GM12892 (cell line): Measurements from ENCODE around the gene OLFML1.

Experiments
- DNase-seq: peaks from one replicate; pipeline ENCODE4 v3.0.0; 2011; ENCODE audit not compliant: insufficient read length
- FAIRE-seq: peaks from 2 replicates; lab custom pipeline; 2011; peaks lifted over from hg19 to GRCh38; lab: Jason Lieb, UNC
- POLR2A ChIP-seq: IDR thresholded peaks from 2 replicates; pipeline ENCODE4 v1.6.1; 2011; ENCODE audit warnings: low read depth, low read length, control low read depth
- POLR2AphosphoS5 ChIP-seq: IDR thresholded peaks from 2 replicates; pipeline ENCODE4 v1.6.1; 2011; ENCODE audit warnings: low read depth, low read length, control low read depth
- TAF1 ChIP-seq: IDR thresholded peaks from 2 replicates; pipeline ENCODE4 v1.6.1; 2011; ENCODE audit warnings: low read depth, mild to moderate bottlenecking, control low read depth, low read length, borderline replicate concordance

OLFML1 gene

GRCh38 chr11:7527029-7527428 is 41.7 kb downstream of the OLFML1 start:
- FAIRE-seq (peak; percentile 93), DNase-seq (no peak)
- TF ChIP-seq TAF1, result no peak
- TF ChIP-seq POLR2A, result no peak
- no peak for TF ChIP-seq POLR2AphosphoS5

- TF ChIP-seq POLR2AphosphoS5 (no peak), POLR2A (no peak), TAF1 (no peak)
- no peak for DNase-seq
- peak; percentile 78 for FAIRE-seq
Measured at GRCh38 chr11:7528514-7529049, 43.3 kb downstream of the OLFML1 start.

- DNase-seq (no peak), FAIRE-seq (peak; percentile 74)
- TF ChIP-seq TAF1, result no peak
- no peak for TF ChIP-seq POLR2AphosphoS5
- no peak for TF ChIP-seq POLR2A
Measured at GRCh38 chr11:7530013-7530640, 44.8 kb downstream of the OLFML1 start.

- peak; percentile 94 for FAIRE-seq
- TF ChIP-seq TAF1 (no peak), POLR2AphosphoS5 (no peak), POLR2A (no peak)
- no peak for DNase-seq
Measured at GRCh38 chr11:7531011-7531410, 45.7 kb downstream of the OLFML1 start.

- no peak for DNase-seq
- no peak for FAIRE-seq
- TF ChIP-seq POLR2AphosphoS5, result no peak
- TF ChIP-seq POLR2A, result no peak
- no peak for TF ChIP-seq TAF1
Measured at GRCh38 chr11:7532405-7533145, 47.3 kb downstream of the OLFML1 start.

GRCh38 chr11:7533199-7534041 is 48.1 kb downstream of the OLFML1 start:
- FAIRE-seq (peak; percentile 97), DNase-seq (no peak)
- TF ChIP-seq POLR2AphosphoS5 (0 out of 2 replicates have a peak, but pooled peaks have one; percentile 19), TAF1 (no peak), POLR2A (no peak)

GRCh38 chr11:7534042-7534378 is 48.7 kb downstream of the OLFML1 start:
- FAIRE-seq (no peak), DNase-seq (no peak)
- no peak for TF ChIP-seq POLR2A
- TF ChIP-seq POLR2AphosphoS5, result no peak
- TF ChIP-seq TAF1, result no peak

GRCh38 chr11:7536100-7536499 is 50.8 kb downstream of the OLFML1 start:
- no peak for TF ChIP-seq TAF1
- TF ChIP-seq POLR2A, result no peak
- TF ChIP-seq POLR2AphosphoS5, result no peak
- FAIRE-seq (peak; percentile 40), DNase-seq (no peak)

GRCh38 chr11:7537265-7537664 is 52.0 kb downstream of the OLFML1 start:
- DNase-seq, result no peak
- TF ChIP-seq POLR2A, result no peak
- no peak for TF ChIP-seq POLR2AphosphoS5
- TF ChIP-seq TAF1, result no peak
- no peak for FAIRE-seq

GRCh38 chr11:7538031-7538430 is 52.7 kb downstream of the OLFML1 start:
- TF ChIP-seq POLR2AphosphoS5, result no peak
- TF ChIP-seq POLR2A, result no peak
- TF ChIP-seq TAF1, result no peak
- FAIRE-seq (peak; percentile 83), DNase-seq (no peak)
